Measurements from ENCODE around the gene PLCL1. TPM values are rescaled to one million over a fixed set of nuclear protein-coding genes. Genes with fewer than 3 reads are reported as not detected.
"Not testable (repeated sequence)": the region's sequence is repeated elsewhere in the genome, so short reads cannot be mapped to it uniquely, and the experiment has no call there.

Gene PLCL1
- total RNA-seq, 1 experiment from 2014 or later, result 0.90 TPM

DNA sequence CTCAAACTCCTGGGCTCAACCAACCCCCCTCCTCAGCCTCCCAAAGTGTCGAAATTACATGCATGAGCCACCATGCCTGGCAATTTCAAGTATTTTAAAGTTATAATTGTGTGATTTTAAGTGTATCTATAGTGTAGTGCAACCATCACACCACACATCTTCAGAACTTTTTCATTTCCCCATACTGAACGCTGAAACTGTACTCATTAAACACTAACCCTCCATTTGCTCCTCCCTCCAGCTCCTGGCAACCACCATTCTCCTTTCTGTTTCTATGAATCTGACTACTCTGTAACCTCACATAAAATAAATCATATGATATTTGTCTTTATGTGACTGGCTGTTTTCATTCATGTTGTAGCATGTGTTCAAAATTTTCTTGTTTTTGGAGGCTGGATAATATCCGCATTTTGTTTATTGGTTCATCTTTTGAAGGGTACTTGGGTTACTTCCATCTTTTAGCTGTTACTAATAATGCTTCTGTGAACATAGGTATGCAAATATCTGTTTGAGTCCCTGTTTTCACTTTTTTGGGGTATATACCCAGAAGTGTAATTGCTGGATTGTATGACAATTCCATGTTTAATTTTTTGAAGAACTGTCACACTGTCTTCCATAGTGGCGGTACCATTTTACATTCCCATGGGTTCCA is 188.2 kb downstream of the PLCL1 start:
- in situ Hi-C loops (cut with HindIII; ENCODE audit: low pct_unique_long_range_greater_than_20kb, low sequenced_read_pairs), result no loop called here
- no peak for DNase-seq (ENCODE audit: low read depth, low spot score)

DNA sequence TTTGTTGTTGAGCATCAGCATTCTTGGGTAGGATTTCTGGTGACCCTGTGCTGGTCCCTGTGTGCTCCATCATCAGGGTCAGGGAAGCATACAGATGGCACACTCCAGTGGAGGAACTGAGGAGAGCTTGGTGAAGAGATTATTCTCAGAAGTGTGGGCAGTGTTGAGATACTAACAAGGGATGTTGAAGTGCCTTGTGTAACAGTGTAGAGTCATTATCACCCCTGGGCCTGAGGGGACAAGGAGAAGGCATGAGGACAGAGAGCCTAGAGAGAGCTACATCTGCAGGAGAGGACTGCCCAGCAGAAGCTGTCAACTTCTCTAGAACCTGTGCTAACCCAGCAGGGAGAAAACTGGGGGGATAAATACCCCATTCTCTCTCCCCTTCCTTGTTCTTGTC is 189.0 kb downstream of the PLCL1 start:
- in situ Hi-C loops (cut with HindIII; ENCODE audit: low pct_unique_long_range_greater_than_20kb, low sequenced_read_pairs), result no loop called here
- no peak for DNase-seq (ENCODE audit: low read depth, low spot score)

DNA sequence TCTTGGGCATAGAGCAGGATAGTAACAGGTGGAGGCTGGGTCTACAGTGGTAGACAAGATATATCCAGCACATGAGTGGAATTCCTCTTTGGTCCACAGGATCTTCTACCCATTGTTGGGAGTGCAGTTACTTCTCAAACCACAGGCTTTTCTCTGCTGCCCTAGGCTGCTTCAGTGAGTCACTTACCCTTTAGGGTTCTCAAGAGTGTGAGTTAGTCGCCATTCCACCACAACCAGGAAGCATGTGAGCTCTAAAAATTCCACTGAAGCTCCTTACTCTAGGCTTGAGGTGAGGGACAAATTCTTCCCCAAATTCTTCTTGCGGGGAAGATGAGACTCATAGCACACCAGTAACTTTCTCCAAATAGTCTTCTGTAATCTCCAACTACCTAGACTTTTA is 189.4 kb downstream of the PLCL1 start:
- DNase-seq (ENCODE audit: low read depth, low spot score), result peak; percentile 8
- in situ Hi-C loops (cut with HindIII; ENCODE audit: low pct_unique_long_range_greater_than_20kb, low sequenced_read_pairs), result no loop called here

DNA sequence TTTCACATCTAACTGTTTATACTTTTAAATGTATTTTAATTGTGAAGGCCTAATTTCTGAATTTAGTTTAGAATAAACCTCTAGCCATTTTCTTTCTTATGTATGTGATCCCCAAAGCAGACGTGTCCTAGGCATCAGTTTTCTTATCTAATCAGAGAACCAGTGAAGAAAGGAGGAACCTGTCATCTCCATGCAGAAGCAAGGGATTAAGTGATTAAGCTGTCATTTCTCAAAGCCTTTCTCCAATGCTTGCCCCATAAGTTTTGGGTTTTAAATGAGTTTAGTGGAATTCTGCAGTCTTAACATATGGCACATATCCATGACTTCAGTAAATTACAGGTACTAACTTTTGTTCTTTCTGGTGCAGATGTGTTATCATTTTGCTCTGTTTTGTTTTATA is 190.4 kb downstream of the PLCL1 start:
- in situ Hi-C loops (cut with HindIII; ENCODE audit: low pct_unique_long_range_greater_than_20kb, low sequenced_read_pairs), result no loop called here
- no peak for DNase-seq (ENCODE audit: low read depth, low spot score)

DNA sequence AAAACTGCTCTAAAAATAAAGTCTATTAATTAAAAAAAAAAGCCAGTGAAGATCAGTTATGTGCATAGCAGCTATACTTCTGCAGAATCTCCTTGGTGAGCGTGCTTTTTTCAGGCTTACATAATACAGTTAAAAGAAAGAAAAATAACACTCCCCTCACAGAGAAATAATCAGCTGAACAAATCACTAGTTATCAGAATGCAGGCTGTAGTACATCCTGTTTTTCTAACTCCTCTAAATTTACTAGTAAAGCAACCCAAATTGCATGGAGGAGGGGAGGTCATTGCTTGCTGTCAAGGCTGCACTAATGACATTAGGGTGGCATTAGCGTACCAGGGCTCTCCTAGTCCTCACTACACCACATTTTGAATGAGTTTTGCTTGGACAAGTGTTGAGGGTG is 192.2 kb downstream of the PLCL1 start:
- DNase-seq (ENCODE audit: low read depth, low spot score), result no peak
- in situ Hi-C loops (cut with HindIII; ENCODE audit: low pct_unique_long_range_greater_than_20kb, low sequenced_read_pairs), result no loop called here

DNA sequence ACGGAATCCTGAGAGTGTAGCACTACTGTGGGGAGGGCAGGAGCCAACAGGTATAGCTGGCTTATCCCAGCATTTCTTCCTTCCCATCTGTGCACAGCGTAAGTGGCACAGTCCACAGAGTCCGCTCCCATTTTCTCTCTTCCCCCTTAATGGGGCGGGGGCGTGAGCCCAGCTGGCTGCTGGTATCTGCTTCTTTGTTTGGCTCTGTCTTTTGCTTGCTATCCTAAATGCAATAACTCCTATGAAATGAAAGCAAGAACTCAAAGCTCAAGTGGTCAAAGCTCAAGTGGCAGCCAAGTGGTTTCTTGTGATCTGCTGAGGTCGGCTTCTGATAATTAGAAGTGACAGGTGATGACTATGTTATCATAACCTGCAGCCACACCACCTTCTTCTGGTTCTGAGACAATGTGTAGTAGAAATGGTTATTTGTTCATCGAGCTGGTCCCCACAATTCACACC is 192.7 kb downstream of the PLCL1 start:
- DNase-seq (ENCODE audit: low read depth, low spot score), result no peak
- in situ Hi-C loops (cut with HindIII; ENCODE audit: low pct_unique_long_range_greater_than_20kb, low sequenced_read_pairs), result no loop called here

DNA sequence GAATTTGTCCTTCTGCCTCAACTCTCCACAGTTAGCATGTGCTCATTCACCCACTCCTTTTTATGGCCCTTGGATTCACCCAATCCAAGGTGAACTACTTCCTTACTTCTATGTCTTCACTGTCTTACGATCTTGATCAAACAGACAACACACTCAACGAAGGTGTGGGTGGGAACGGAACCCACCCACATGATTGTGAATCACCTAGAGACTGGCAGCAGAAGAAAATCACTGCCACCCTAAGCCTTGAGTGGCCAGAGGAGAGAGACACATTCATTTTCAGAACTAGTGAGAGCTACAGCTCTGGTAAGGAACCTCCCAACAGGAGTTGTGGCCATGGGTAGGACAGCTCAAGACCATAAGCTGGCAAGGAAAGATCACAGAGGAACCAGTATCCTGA is 194.3 kb downstream of the PLCL1 start:
- DNase-seq (ENCODE audit: low read depth, low spot score), result no peak
- in situ Hi-C loops (cut with HindIII; ENCODE audit: low pct_unique_long_range_greater_than_20kb, low sequenced_read_pairs), result no loop called here

DNA sequence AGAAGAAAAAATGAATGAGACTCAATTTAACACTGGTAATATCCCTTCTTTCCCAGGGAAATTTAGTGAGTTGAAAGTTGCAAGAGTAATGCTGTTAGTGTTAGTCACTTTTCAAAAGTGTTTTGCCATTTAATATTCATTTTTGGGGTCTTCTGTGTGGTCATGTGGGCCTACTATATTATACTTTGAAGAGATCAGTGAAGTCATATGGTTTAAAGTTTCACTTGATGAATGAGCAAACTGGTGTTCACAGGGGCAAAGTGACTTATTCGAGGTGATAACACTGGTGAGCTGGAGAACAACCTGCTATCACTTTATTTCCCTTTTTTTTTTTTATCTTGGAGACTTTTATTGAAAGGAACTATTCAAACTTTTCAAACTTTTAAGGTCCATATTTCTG is 196.0 kb downstream of the PLCL1 start:
- DNase-seq (ENCODE audit: low read depth, low spot score), result no peak
- in situ Hi-C loops (cut with HindIII; ENCODE audit: low pct_unique_long_range_greater_than_20kb, low sequenced_read_pairs), result no loop called here

DNA sequence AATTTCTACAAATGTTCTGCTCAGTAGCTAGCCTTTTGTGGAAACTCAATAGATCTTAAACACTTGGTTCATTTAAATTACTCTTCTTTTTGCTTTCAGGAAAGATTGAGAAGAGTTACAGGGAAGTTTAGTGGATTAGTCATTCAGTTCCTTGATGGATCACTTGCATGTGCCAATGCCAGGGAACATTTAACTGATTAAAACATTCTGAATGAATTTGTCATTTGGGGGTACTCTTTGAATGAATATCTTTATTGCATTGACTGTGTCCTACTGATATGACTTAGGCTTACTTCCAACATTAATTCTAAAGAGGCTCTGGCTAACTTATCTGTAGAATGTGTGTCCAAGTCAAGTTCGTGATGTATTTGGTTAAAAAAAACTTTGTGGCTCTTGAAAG is 199.8 kb downstream of the PLCL1 start:
- DNase-seq (ENCODE audit: low read depth, low spot score), result no peak
- in situ Hi-C loops (cut with HindIII; ENCODE audit: low pct_unique_long_range_greater_than_20kb, low sequenced_read_pairs), result no loop called here

DNA sequence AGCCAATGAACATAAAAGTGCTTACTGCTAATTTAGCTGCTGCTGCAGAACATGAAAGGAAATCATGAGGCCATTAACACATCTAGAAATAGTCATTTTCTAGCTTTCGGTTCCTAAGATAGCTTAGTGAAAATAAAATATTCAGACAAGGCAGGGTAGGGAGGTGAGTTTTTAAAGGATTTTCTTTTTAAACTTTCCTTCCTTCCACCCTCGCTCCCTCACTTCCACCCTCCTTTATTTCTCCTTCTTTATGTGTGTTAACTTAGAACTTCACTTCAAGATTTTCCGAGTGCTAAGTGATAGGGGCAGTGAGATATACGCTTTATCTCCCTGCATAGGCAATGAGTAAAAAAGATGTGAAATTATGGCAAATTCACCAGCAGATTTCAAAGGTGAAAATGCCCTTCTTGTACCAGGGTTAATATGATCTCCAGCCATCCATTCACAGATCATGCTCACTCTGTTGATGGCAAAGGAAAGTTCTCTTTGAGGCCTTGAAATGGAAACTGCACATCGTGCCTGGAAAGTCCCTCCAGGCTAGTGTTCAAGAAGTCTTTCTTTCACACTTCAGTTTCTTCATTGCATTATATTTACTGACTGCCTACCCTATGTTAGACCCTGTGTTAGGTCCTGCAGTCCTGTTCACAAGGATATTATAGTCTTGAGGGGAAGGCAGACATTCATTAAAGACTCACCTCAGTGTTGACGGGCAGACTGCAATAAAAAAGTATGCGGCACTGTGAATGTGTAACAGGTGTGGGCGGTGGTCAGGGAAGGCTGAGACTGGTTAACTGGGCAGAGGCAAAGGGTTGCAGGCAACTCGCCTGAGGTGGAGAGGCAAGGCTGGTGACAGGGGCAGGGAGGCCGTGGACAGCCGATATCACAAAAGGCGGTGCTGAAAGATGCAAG is 200.8 kb downstream of the PLCL1 start:
- in situ Hi-C loops (cut with HindIII; ENCODE audit: low pct_unique_long_range_greater_than_20kb, low sequenced_read_pairs), result no loop called here
- DNase-seq (ENCODE audit: low read depth, low spot score), result no peak

DNA sequence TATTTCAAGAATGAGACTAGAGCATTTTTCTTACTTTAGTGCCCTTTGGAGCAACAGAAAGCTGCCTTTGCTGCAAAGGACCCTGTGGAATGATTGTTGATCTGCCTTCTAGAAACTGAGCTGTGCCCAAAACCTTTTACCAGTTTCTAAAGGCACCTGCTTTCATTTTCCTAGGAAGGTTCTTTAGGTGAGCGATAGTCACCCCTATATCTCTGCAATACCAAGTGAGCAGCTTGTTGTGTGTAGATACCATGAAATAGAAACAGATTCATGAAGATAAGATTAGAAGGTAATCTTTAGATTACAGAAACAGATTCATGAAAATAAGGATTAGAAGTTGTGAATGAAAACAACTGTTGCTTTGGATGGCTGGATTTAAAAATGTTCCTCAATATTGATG is 202.3 kb downstream of the PLCL1 start:
- no peak for DNase-seq (ENCODE audit: low read depth, low spot score)
- in situ Hi-C loops (cut with HindIII; ENCODE audit: low pct_unique_long_range_greater_than_20kb, low sequenced_read_pairs), result no loop called here

DNA sequence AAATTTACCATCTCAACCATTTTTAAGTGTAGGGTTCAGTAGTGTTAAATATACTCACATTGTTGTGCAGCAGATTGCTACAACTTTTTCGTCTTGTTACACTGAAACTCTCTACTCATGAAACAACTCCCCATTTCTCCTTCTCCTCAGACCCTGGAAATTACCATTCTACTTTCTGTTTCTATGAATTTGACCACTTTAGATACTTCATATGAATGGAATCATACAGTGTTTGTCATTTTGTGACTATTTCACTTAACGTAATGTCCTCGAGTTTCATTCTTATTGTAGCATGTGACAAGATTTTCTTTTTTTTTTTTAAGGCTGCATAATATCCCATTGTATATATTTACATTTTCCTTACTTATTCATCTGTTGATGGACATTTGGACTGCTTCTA is 203.8 kb downstream of the PLCL1 start:
- in situ Hi-C loops (cut with HindIII; ENCODE audit: low pct_unique_long_range_greater_than_20kb, low sequenced_read_pairs), result no loop called here

DNA sequence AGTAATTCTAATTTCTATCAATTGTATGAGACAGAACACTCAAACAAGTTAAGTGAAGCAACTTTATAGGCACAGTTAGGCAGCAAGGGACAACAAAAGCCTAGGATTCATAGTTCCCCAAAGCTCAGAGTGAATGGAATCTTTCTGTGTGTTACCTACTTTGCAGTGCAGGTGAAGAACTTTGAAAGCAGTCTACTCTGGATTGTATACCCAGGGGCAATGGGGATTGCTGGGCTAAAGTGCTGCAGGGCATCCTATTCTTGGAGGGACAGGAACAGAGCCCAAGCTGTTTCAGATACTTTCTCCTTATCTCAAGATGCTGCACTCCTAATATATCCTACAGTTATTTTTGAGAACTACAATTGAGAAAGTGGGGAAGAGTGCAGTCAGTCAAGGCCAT is 207.6 kb downstream of the PLCL1 start:
- no peak for DNase-seq (ENCODE audit: low read depth, low spot score)
- in situ Hi-C loops (cut with HindIII; ENCODE audit: low pct_unique_long_range_greater_than_20kb, low sequenced_read_pairs), result no loop called here

More for the DNA sequence above, 203.8 kb downstream of the PLCL1 start:
- DNase-seq (ENCODE audit: low read depth, low spot score), result no peak

DNA sequence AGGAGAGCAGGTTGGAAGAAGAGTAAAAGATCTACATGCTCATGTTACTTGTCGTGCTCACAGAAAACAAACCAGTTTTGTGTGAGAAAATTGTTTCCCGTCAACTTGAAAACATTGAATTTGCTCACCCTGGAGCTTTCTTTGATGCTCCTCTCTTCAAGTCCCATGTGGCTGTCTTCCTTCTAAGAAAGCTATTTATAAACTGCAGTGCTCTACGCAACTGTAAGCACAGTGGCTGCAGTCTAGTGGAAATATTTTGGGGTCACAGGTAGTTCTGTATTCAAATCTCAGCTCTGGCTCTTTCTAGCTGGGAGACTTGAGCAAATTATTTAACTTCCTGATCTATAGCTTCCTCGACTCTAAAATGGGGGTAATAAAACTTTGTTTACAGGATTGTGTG is 211.8 kb downstream of the PLCL1 start:
- in situ Hi-C loops (cut with HindIII; ENCODE audit: low pct_unique_long_range_greater_than_20kb, low sequenced_read_pairs), result no loop called here
- no peak for DNase-seq (ENCODE audit: low read depth, low spot score)

DNA sequence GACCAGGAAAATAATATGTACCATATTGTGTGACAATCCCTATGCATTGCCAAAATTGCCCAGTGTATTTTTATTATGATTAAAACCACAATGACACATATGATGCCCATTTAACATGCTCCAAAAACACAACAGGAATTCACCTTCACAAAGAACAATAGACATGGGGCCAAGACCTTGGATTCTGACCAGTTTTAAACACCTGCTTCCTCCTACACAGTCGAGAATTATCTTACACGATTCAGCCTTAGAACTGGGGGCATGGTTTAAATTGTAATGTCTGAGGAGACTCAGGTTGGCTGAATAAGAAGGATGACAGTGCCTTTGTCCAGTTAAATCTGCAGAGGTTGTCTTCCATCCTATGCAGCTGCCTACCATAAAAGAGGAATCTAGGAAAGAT is 212.7 kb downstream of the PLCL1 start:
- in situ Hi-C loops (cut with HindIII; ENCODE audit: low pct_unique_long_range_greater_than_20kb, low sequenced_read_pairs), result no loop called here
- DNase-seq (ENCODE audit: low read depth, low spot score), result no peak

DNA sequence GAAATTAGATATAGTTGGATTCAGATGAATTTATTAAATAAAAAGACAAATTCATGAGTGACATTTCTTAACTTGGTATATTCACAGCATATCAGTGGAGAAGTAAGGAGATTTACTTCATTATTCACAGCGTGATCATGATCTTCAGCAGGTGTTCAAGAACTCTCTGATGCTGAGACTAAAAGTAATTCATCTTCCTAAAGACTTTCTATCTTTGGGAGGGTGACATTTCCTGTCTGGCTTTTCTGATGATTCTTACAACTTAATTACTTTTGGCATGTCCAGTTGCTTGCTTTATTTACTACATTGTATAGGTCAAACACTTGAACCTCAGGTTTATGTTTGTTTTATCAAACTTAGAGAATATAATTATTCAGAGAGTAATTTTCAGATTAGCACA is 224.6 kb downstream of the PLCL1 start:
- in situ Hi-C loops (cut with HindIII; ENCODE audit: low pct_unique_long_range_greater_than_20kb, low sequenced_read_pairs), result no loop called here
- no peak for DNase-seq (ENCODE audit: low read depth, low spot score)

DNA sequence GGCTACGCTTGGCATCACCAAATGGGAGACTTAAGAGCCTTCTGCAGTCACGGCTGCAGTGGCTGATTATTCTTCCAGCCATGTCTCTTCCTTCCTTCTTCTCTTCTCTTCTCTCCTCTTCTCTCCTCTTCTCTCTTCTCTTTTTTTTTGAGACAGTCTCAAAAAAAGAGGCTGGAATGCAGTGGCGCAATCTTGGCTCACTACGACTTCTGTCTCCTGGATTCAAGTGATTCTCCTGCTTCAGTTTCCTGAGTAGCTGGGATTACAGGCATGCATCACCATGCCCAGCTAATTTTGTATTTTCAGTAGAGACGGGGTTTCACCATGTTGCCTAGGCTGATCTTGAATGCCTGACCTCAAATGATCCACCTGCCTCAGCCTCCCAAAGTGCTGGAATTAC is 225.2 kb downstream of the PLCL1 start:
- DNase-seq (ENCODE audit: low read depth, low spot score); in situ Hi-C loops (cut with HindIII; ENCODE audit: low pct_unique_long_range_greater_than_20kb, low sequenced_read_pairs): not testable (repeated sequence)

DNA sequence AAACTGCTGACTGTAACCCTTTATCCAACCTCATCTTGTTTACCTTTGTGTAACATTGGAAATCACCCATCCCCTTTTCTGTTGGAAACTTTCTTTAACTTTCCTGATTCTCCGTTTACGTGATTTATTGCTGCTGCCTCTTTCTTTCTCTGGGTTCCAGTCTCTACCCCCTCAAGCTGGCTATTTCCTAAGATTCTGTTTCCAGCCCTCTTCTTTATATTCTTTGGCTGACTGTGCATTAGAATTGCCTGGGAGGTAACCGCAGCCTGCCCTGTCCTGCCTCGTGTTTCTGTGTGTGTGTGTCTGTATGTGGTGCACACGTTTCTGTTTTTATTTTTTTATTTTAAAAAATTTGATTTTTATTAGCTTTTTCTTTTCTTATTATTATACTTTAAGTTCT is 229.2 kb downstream of the PLCL1 start:
- DNase-seq (ENCODE audit: low read depth, low spot score), result no peak
- in situ Hi-C loops (cut with HindIII; ENCODE audit: low pct_unique_long_range_greater_than_20kb, low sequenced_read_pairs), result no loop called here
